ENCODE data around the gene FXR1.

Gene FXR1

GRCh38 chr3:180970931-180971330 lies 58.5 kb downstream of the FXR1 start:
- H2BK12ac ChIP-seq (ENCODE audit: low read length): no peak overlapping the region
- no peak overlapping the region for H3K4ac ChIP-seq (ENCODE audit: low read length)
- H2AFZ ChIP-seq (ENCODE audit: low read length): no peak overlapping the region
- peaks cover 19 to 100% of the 10 kb centered on the region in 2 donors for H3K36me3 ChIP-seq (replicated peaks in 1 of 2; ENCODE audit: control insufficient read depth in 2 of 2, insufficient read depth in 2 of 2, low read length in 2 of 2)
- H3K4me1 ChIP-seq (ENCODE audit: control insufficient read depth in 2 of 2, insufficient read depth in 1 of 2, low read depth in 1 of 2, low read length in 2 of 2): no peaks in the 10 kb centered on the region
- H2AK5ac ChIP-seq (ENCODE audit: low read depth, low read length): no peak overlapping the region
- no peak overlapping the region for H3K27ac ChIP-seq (replicated peaks; ENCODE audit: low read length)
- no peak overlapping the region for H3K4me2 ChIP-seq (ENCODE audit: insufficient read depth, low read length, poor library complexity, severe bottlenecking)
- H4K8ac ChIP-seq (ENCODE audit: low read depth, low read length): no peak overlapping the region
- no peak overlapping the region for H3K18ac ChIP-seq (ENCODE audit: low read length)
- H3K9me3 ChIP-seq (replicated peaks in 1 of 2; ENCODE audit: control insufficient read depth in 2 of 2, insufficient read depth in 1 of 2, low read depth in 1 of 2, low read length in 2 of 2): no peaks in the 10 kb centered on the region
- H2BK15ac ChIP-seq (ENCODE audit: low read length): no peak overlapping the region
- H3K23ac ChIP-seq (ENCODE audit: low read depth, low read length, poor library complexity): no peak overlapping the region
- no peak overlapping the region for H4K91ac ChIP-seq (ENCODE audit: low read depth, low read length, poor library complexity)
- H2BK5ac ChIP-seq (ENCODE audit: low read length): no peak overlapping the region
- no CpG with 5 or more reads among the region's 6 CpGs for WGBS, 2 donors (ENCODE audit: extremely low coverage in 2 of 2, insufficient read length in 2 of 2, insufficient replicate concordance in 1 of 2)
- H3K27me3 ChIP-seq (ENCODE audit: control insufficient read depth in 3 of 3, insufficient read depth in 3 of 3, low read depth in 1 of 3, low read length in 3 of 3): no peaks in the 10 kb centered on the region
- no peak overlapping the region for H3K9ac ChIP-seq (ENCODE audit: low read depth, low read length, poor library complexity)
- H3K4me3 ChIP-seq (ENCODE audit: low read length in 2 of 2): no peak overlapping the region
- H2BK120ac ChIP-seq (ENCODE audit: low read depth, low read length): no peak overlapping the region
- no peak for DNase-seq (ENCODE audit: low spot score)
- peaks cover 2% of the 10 kb centered on the region for H3K79me1 ChIP-seq (ENCODE audit: low read depth, low read length)
- no peak overlapping the region for H3K14ac ChIP-seq (ENCODE audit: low read length)

- H3K18ac ChIP-seq (ENCODE audit: low read length): no peak overlapping the region
- no peak overlapping the region for H2AFZ ChIP-seq (ENCODE audit: low read length)
- H3K4me2 ChIP-seq (ENCODE audit: insufficient read depth, low read length, poor library complexity, severe bottlenecking): no peak overlapping the region
- no peak overlapping the region for H3K4ac ChIP-seq (ENCODE audit: low read length)
- no CpG with 5 or more reads among the region's 2 CpGs for WGBS, 2 donors (ENCODE audit: extremely low coverage in 2 of 2, insufficient read length in 2 of 2, insufficient replicate concordance in 1 of 2)
- H3K9me3 ChIP-seq (replicated peaks in 1 of 2; ENCODE audit: control insufficient read depth in 2 of 2, insufficient read depth in 1 of 2, low read depth in 1 of 2, low read length in 2 of 2): no peaks in the 10 kb centered on the region
- peaks cover 15 to 100% of the 10 kb centered on the region in 2 donors for H3K36me3 ChIP-seq (replicated peaks in 1 of 2; ENCODE audit: control insufficient read depth in 2 of 2, insufficient read depth in 2 of 2, low read length in 2 of 2)
- no peaks in the 10 kb centered on the region for H3K4me1 ChIP-seq (ENCODE audit: control insufficient read depth in 2 of 2, insufficient read depth in 1 of 2, low read depth in 1 of 2, low read length in 2 of 2)
- H3K23ac ChIP-seq (ENCODE audit: low read depth, low read length, poor library complexity): no peak overlapping the region
- no peak overlapping the region for H3K9ac ChIP-seq (ENCODE audit: low read depth, low read length, poor library complexity)
- H4K91ac ChIP-seq (ENCODE audit: low read depth, low read length, poor library complexity): no peak overlapping the region
- no peak overlapping the region for H2BK12ac ChIP-seq (ENCODE audit: low read length)
- no peak overlapping the region for H2BK15ac ChIP-seq (ENCODE audit: low read length)
- no peak overlapping the region for H2AK5ac ChIP-seq (ENCODE audit: low read depth, low read length)
- no peaks in the 10 kb centered on the region for H3K79me1 ChIP-seq (ENCODE audit: low read depth, low read length)
- DNase-seq (ENCODE audit: low spot score): no peak
- no peak overlapping the region for H3K4me3 ChIP-seq (ENCODE audit: low read length in 2 of 2)
- no peak overlapping the region for H3K14ac ChIP-seq (ENCODE audit: low read length)
- H2BK5ac ChIP-seq (ENCODE audit: low read length): no peak overlapping the region
- no peaks in the 10 kb centered on the region for H3K27me3 ChIP-seq (ENCODE audit: control insufficient read depth in 3 of 3, insufficient read depth in 3 of 3, low read depth in 1 of 3, low read length in 3 of 3)
- no peak overlapping the region for H4K8ac ChIP-seq (ENCODE audit: low read depth, low read length)
- H2BK120ac ChIP-seq (ENCODE audit: low read depth, low read length): no peak overlapping the region
- no peak overlapping the region for H3K27ac ChIP-seq (replicated peaks; ENCODE audit: low read length)
Measured at GRCh38 chr3:180973543-180973942, 61.1 kb downstream of the FXR1 start.

- no CpG with 5 or more reads among the region's 6 CpGs for WGBS, 2 donors (ENCODE audit: extremely low coverage in 2 of 2, insufficient read length in 2 of 2, insufficient replicate concordance in 1 of 2)
- H3K23ac ChIP-seq (ENCODE audit: low read depth, low read length, poor library complexity): no peak overlapping the region
- no peaks in the 10 kb centered on the region for H3K27me3 ChIP-seq (ENCODE audit: control insufficient read depth in 3 of 3, insufficient read depth in 3 of 3, low read depth in 1 of 3, low read length in 3 of 3)
- H2BK12ac ChIP-seq (ENCODE audit: low read length): no peak overlapping the region
- H3K18ac ChIP-seq (ENCODE audit: low read length): no peak overlapping the region
- H2AFZ ChIP-seq (ENCODE audit: low read length): no peak overlapping the region
- H3K4me1 ChIP-seq (ENCODE audit: control insufficient read depth in 2 of 2, insufficient read depth in 1 of 2, low read depth in 1 of 2, low read length in 2 of 2): no peaks in the 10 kb centered on the region
- no peak overlapping the region for H3K14ac ChIP-seq (ENCODE audit: low read length)
- no peak overlapping the region for H4K8ac ChIP-seq (ENCODE audit: low read depth, low read length)
- H3K4ac ChIP-seq (ENCODE audit: low read length): no peak overlapping the region
- no peak overlapping the region for H3K9ac ChIP-seq (ENCODE audit: low read depth, low read length, poor library complexity)
- H2BK120ac ChIP-seq (ENCODE audit: low read depth, low read length): no peak overlapping the region
- DNase-seq (ENCODE audit: low spot score): no peak
- no peak overlapping the region for H3K4me2 ChIP-seq (ENCODE audit: insufficient read depth, low read length, poor library complexity, severe bottlenecking)
- H3K4me3 ChIP-seq (ENCODE audit: low read length in 2 of 2): no peak overlapping the region
- no peaks in the 10 kb centered on the region for H3K79me1 ChIP-seq (ENCODE audit: low read depth, low read length)
- H4K91ac ChIP-seq (ENCODE audit: low read depth, low read length, poor library complexity): no peak overlapping the region
- H3K36me3 ChIP-seq (replicated peaks in 1 of 2; ENCODE audit: control insufficient read depth in 2 of 2, insufficient read depth in 2 of 2, low read length in 2 of 2): peaks cover 19 to 100% of the 10 kb centered on the region in 2 donors
- no peak overlapping the region for H2AK5ac ChIP-seq (ENCODE audit: low read depth, low read length)
- no peak overlapping the region for H3K27ac ChIP-seq (replicated peaks; ENCODE audit: low read length)
- H3K9me3 ChIP-seq (replicated peaks in 1 of 2; ENCODE audit: control insufficient read depth in 2 of 2, insufficient read depth in 1 of 2, low read depth in 1 of 2, low read length in 2 of 2): no peaks in the 10 kb centered on the region
- no peak overlapping the region for H2BK15ac ChIP-seq (ENCODE audit: low read length)
- H2BK5ac ChIP-seq (ENCODE audit: low read length): no peak overlapping the region
Measured at GRCh38 chr3:180974286-180974685, 61.8 kb downstream of the FXR1 start.

- no peaks in the 10 kb centered on the region for H3K79me1 ChIP-seq (ENCODE audit: low read depth, low read length)
- H2BK5ac ChIP-seq (ENCODE audit: low read length): no peak overlapping the region
- H2BK12ac ChIP-seq (ENCODE audit: low read length): no peak overlapping the region
- DNase-seq (ENCODE audit: low spot score): no peak
- H3K14ac ChIP-seq (ENCODE audit: low read length): no peak overlapping the region
- no peak overlapping the region for H3K4me2 ChIP-seq (ENCODE audit: insufficient read depth, low read length, poor library complexity, severe bottlenecking)
- H3K27me3 ChIP-seq (ENCODE audit: control insufficient read depth in 3 of 3, insufficient read depth in 3 of 3, low read depth in 1 of 3, low read length in 3 of 3): no peaks in the 10 kb centered on the region
- no peak overlapping the region for H2BK120ac ChIP-seq (ENCODE audit: low read depth, low read length)
- no peak overlapping the region for H4K91ac ChIP-seq (ENCODE audit: low read depth, low read length, poor library complexity)
- H3K23ac ChIP-seq (ENCODE audit: low read depth, low read length, poor library complexity): no peak overlapping the region
- peaks cover 8 to 97% of the 10 kb centered on the region in 2 donors for H3K36me3 ChIP-seq (replicated peaks in 1 of 2; ENCODE audit: control insufficient read depth in 2 of 2, insufficient read depth in 2 of 2, low read length in 2 of 2)
- no peak overlapping the region for H3K4me3 ChIP-seq (ENCODE audit: low read length in 2 of 2)
- H3K9ac ChIP-seq (ENCODE audit: low read depth, low read length, poor library complexity): no peak overlapping the region
- H3K18ac ChIP-seq (ENCODE audit: low read length): no peak overlapping the region
- H3K4me1 ChIP-seq (ENCODE audit: control insufficient read depth in 2 of 2, insufficient read depth in 1 of 2, low read depth in 1 of 2, low read length in 2 of 2): no peaks in the 10 kb centered on the region
- H3K27ac ChIP-seq (replicated peaks; ENCODE audit: low read length): no peak overlapping the region
- H4K8ac ChIP-seq (ENCODE audit: low read depth, low read length): no peak overlapping the region
- no peak overlapping the region for H2AK5ac ChIP-seq (ENCODE audit: low read depth, low read length)
- no peak overlapping the region for H2BK15ac ChIP-seq (ENCODE audit: low read length)
- H2AFZ ChIP-seq (ENCODE audit: low read length): no peak overlapping the region
- no peak overlapping the region for H3K4ac ChIP-seq (ENCODE audit: low read length)
- H3K9me3 ChIP-seq (replicated peaks in 1 of 2; ENCODE audit: control insufficient read depth in 2 of 2, insufficient read depth in 1 of 2, low read depth in 1 of 2, low read length in 2 of 2): no peaks in the 10 kb centered on the region
Measured at GRCh38 chr3:180977498-180977897, 65.0 kb downstream of the FXR1 start.

All from neuronal stem cell (in vitro differentiated cells).